ENCODE data around the gene RAD51B. TPM values are rescaled to one million over a fixed set of nuclear protein-coding genes. Genes with fewer than 3 reads are reported as not detected.

RAD51B gene
- total RNA-seq, 2 experiments from 2014 or later: 27.4 to 31.6 TPM

- Mint-ChIP-seq H3K36me3 (no peaks in the 10 kb centered on the region), H3K9me3 (peaks cover 1% of the 10 kb centered on the region), H3K27ac (no peak overlapping the region), H3K4me3 (no peak overlapping the region), H3K27me3 (no peaks in the 10 kb centered on the region), H3K4me1 (peaks cover 6% of the 10 kb centered on the region)
- DNase-seq: no peak
Measured at GRCh38 chr14:68702135-68702534, 882.6 kb downstream of the RAD51B start.

GRCh38 chr14:68702578-68702977 is 883.0 kb downstream of the RAD51B start:
- Mint-ChIP-seq H3K36me3 (no peaks in the 10 kb centered on the region), H3K4me3 (no peak overlapping the region), H3K27ac (no peak overlapping the region), H3K27me3 (no peaks in the 10 kb centered on the region), H3K4me1 (peaks cover 6% of the 10 kb centered on the region), H3K9me3 (peaks cover 1% of the 10 kb centered on the region)
- no peak for DNase-seq

GRCh38 chr14:68703093-68703492 is 883.5 kb downstream of the RAD51B start:
- Mint-ChIP-seq H3K4me3 (no peak overlapping the region), H3K27me3 (no peaks in the 10 kb centered on the region), H3K36me3 (no peaks in the 10 kb centered on the region), H3K27ac (no peak overlapping the region), H3K9me3 (peaks cover 1% of the 10 kb centered on the region), H3K4me1 (peaks cover 6% of the 10 kb centered on the region)
- peak; percentile 17 for DNase-seq

- Mint-ChIP-seq H3K4me3 (no peak overlapping the region), H3K27ac (no peak overlapping the region), H3K4me1 (peaks cover 6% of the 10 kb centered on the region), H3K36me3 (no peaks in the 10 kb centered on the region), H3K27me3 (no peaks in the 10 kb centered on the region), H3K9me3 (peaks cover 1% of the 10 kb centered on the region)
- DNase-seq: no peak
Measured at GRCh38 chr14:68704736-68705720, 885.4 kb downstream of the RAD51B start.

- no peak for DNase-seq
- no peaks in the 10 kb centered on the region for H3K36me3 Mint-ChIP-seq
- H3K9me3 Mint-ChIP-seq: no peaks in the 10 kb centered on the region
- no peak overlapping the region for H3K4me3 Mint-ChIP-seq
- no peaks in the 10 kb centered on the region for H3K27me3 Mint-ChIP-seq
- H3K4me1 Mint-ChIP-seq: peaks cover 6% of the 10 kb centered on the region
- no peak overlapping the region for H3K27ac Mint-ChIP-seq
Measured at GRCh38 chr14:68705741-68706283, 886.2 kb downstream of the RAD51B start.

GRCh38 chr14:68707482-68707881 is 887.9 kb downstream of the RAD51B start:
- Mint-ChIP-seq H3K9me3 (no peaks in the 10 kb centered on the region), H3K4me1 (peaks cover 17% of the 10 kb centered on the region), H3K36me3 (no peaks in the 10 kb centered on the region), H3K4me3 (no peak overlapping the region), H3K27me3 (no peaks in the 10 kb centered on the region), H3K27ac (no peak overlapping the region)
- DNase-seq: no peak

- no peaks in the 10 kb centered on the region for H3K36me3 Mint-ChIP-seq
- no peaks in the 10 kb centered on the region for H3K27me3 Mint-ChIP-seq
- no peak overlapping the region for H3K27ac Mint-ChIP-seq
Measured at GRCh38 chr14:68708343-68708742, 888.8 kb downstream of the RAD51B start.

GRCh38 chr14:68709007-68709406 is 889.4 kb downstream of the RAD51B start:
- H3K9me3 Mint-ChIP-seq: no peaks in the 10 kb centered on the region
- DNase-seq: no peak
- H3K4me3 Mint-ChIP-seq: no peak overlapping the region
- H3K27me3 Mint-ChIP-seq: no peaks in the 10 kb centered on the region
- H3K4me1 Mint-ChIP-seq: peaks cover 18% of the 10 kb centered on the region
- H3K27ac Mint-ChIP-seq: no peak overlapping the region
- H3K36me3 Mint-ChIP-seq: no peaks in the 10 kb centered on the region

More at GRCh38 chr14:68708343-68708742, 888.8 kb downstream of the RAD51B start:
- no peaks in the 10 kb centered on the region for H3K9me3 Mint-ChIP-seq
- no peak overlapping the region for H3K4me3 Mint-ChIP-seq
- peaks cover 17% of the 10 kb centered on the region for H3K4me1 Mint-ChIP-seq
- DNase-seq: no peak

GRCh38 chr14:68710776-68711175 is 891.2 kb downstream of the RAD51B start:
- Mint-ChIP-seq H3K27me3 (no peaks in the 10 kb centered on the region), H3K36me3 (no peaks in the 10 kb centered on the region), H3K4me3 (no peak overlapping the region), H3K4me1 (peaks cover 30% of the 10 kb centered on the region), H3K27ac (no peak overlapping the region), H3K9me3 (no peaks in the 10 kb centered on the region)
- no peak for DNase-seq

- H3K4me3 Mint-ChIP-seq: no peak overlapping the region
- no peaks in the 10 kb centered on the region for H3K27me3 Mint-ChIP-seq
- DNase-seq: no peak
- peaks cover 30% of the 10 kb centered on the region for H3K4me1 Mint-ChIP-seq
- no peak overlapping the region for H3K27ac Mint-ChIP-seq
- no peaks in the 10 kb centered on the region for H3K9me3 Mint-ChIP-seq
- no peaks in the 10 kb centered on the region for H3K36me3 Mint-ChIP-seq
Measured at GRCh38 chr14:68711561-68712309, 892.2 kb downstream of the RAD51B start.

GRCh38 chr14:68712703-68713370 is 893.3 kb downstream of the RAD51B start:
- Mint-ChIP-seq H3K4me1 (peaks cover 30% of the 10 kb centered on the region), H3K36me3 (no peaks in the 10 kb centered on the region), H3K27me3 (no peaks in the 10 kb centered on the region), H3K9me3 (no peaks in the 10 kb centered on the region), H3K27ac (no peak overlapping the region), H3K4me3 (no peak overlapping the region)
- no peak for DNase-seq

- H3K4me3 Mint-ChIP-seq: no peak overlapping the region
- H3K4me1 Mint-ChIP-seq: peaks cover 36% of the 10 kb centered on the region
- DNase-seq: no peak
- no peak overlapping the region for H3K27ac Mint-ChIP-seq
- no peaks in the 10 kb centered on the region for H3K9me3 Mint-ChIP-seq
- no peaks in the 10 kb centered on the region for H3K27me3 Mint-ChIP-seq
- H3K36me3 Mint-ChIP-seq: no peaks in the 10 kb centered on the region
Measured at GRCh38 chr14:68713782-68714181, 894.2 kb downstream of the RAD51B start.

- Mint-ChIP-seq H3K27ac (peak overlapping the region; percentile 10), H3K4me1 (peaks cover 47% of the 10 kb centered on the region)
Measured at GRCh38 chr14:68714991-68715924, 895.7 kb downstream of the RAD51B start.

GRCh38 chr14:68716698-68717097 is 897.1 kb downstream of the RAD51B start:
- no peak for DNase-seq
- Mint-ChIP-seq H3K27ac (no peak overlapping the region), H3K27me3 (no peaks in the 10 kb centered on the region), H3K9me3 (peaks cover 15% of the 10 kb centered on the region), H3K4me1 (peaks cover 45% of the 10 kb centered on the region), H3K36me3 (peaks cover 7% of the 10 kb centered on the region), H3K4me3 (no peak overlapping the region)

More at GRCh38 chr14:68714991-68715924, 895.7 kb downstream of the RAD51B start:
- peaks cover 5% of the 10 kb centered on the region for H3K36me3 Mint-ChIP-seq
- peak; percentile 11 for DNase-seq
- peaks cover 10% of the 10 kb centered on the region for H3K9me3 Mint-ChIP-seq
- H3K4me3 Mint-ChIP-seq: no peak overlapping the region
- no peaks in the 10 kb centered on the region for H3K27me3 Mint-ChIP-seq
